Measurements from ENCODE around the gene SMYD3.

- TF ChIP-seq POLR2A (IDR thresholded peaks at IDR 0.05; ENCODE audit: low read length) = no peak
- TF ChIP-seq GATA1 (IDR thresholded peaks at IDR 0.05; ENCODE audit: low read depth, low read length) = no peak
These were observed 175.0 kb downstream of the SMYD3 start for GRCh38 chr1:246332078-246332477.
